Loucy (cell line): ENCODE measurements around the gene SORCS2.

Source experiments
- CTCF ChIP-seq: fragments of 200-600 bp; sonication (generic); conservative IDR thresholded peaks from 2 replicates; pipeline ENCODE4 v1.5.1; 2014; ENCODE audit warnings: mild to moderate bottlenecking, antibody characterized with exemption, low read length
- EZH2phosphoT487 ChIP-seq: fragments of 200-600 bp; IDR thresholded peaks from 2 replicates; pipeline ENCODE4 v1.6.1; 2018; ENCODE audit warnings: antibody characterized with exemption, mild to moderate bottlenecking, moderate library complexity, borderline replicate concordance

- TF ChIP-seq CTCF = no peak
- no peak for TF ChIP-seq EZH2phosphoT487
These were observed 145.7 kb downstream of the SORCS2 start for GRCh38 chr4:7338059-7338452.
